ENCODE results near the gene TSPAN15. TPM values are rescaled to one million over a fixed set of nuclear protein-coding genes. Genes with fewer than 3 reads are reported as not detected.

TSPAN15 gene
- total RNA-seq, 1 experiment from 2014 or later = 8.3 TPM

GRCh38 chr10:69458430-69459100, 7.3 kb downstream of the TSPAN15 start:
- POLR2A ChIA-PET = no interaction called here
- Mint-ChIP-seq H3K36me3 (no peaks in the 10 kb centered on the region), H3K9me3 (no peaks in the 10 kb centered on the region), H3K27ac (no peak overlapping the region), H3K4me1 (peaks cover 5% of the 10 kb centered on the region; the same call in 1 of the 2 replicates), H3K27me3 (ENCODE audit: low read depth) (peaks cover 6% of the 10 kb centered on the region), H3K4me3 (no peak overlapping the region)
- CTCF ChIA-PET = interaction anchor here (3.0 kb wide), 1 partner anchor 8 kb away, joined by 15 read pairs; the partner anchor contains the start of gene TSPAN15
- ATAC-seq (no peak), DNase-seq (ENCODE audit: low spot score) (no peak)
- no peak for TF ChIP-seq NR2C2 (CRISPR knock-in tag; IDR thresholded peaks at IDR 0.05)
- TF ChIP-seq MXD4 (CRISPR knock-in tag; IDR thresholded peaks at IDR 0.05; ENCODE audit: borderline replicate concordance) = no peak

GRCh38 chr10:69459101-69459790, 8.0 kb downstream of the TSPAN15 start:
- CTCF ChIA-PET = interaction anchor here (3.0 kb wide), 1 partner anchor 9 kb away, joined by 15 read pairs; the partner anchor contains the start of gene TSPAN15
- DNase-seq (ENCODE audit: low spot score) (no peak), ATAC-seq (no peak)
- H3K4me1 Mint-ChIP-seq = peaks cover 5% of the 10 kb centered on the region; the same call in 1 of the 2 replicates
- H3K4me3 Mint-ChIP-seq = no peak overlapping the region
- no peaks in the 10 kb centered on the region for H3K36me3 Mint-ChIP-seq
- POLR2A ChIA-PET = no interaction called here
- TF ChIP-seq NR3C1 (CRISPR knock-in tag; conservative IDR thresholded peaks at IDR 0.05; ENCODE audit: low read depth) (no peak), ESRRA (CRISPR knock-in tag; IDR thresholded peaks at IDR 0.05; ENCODE audit: borderline replicate concordance) (no peak), NR2C2 (CRISPR knock-in tag; IDR thresholded peaks at IDR 0.05) (no peak)
- peaks cover under 1% of the 10 kb centered on the region; the same call in 1 of the 2 replicates for H3K27me3 Mint-ChIP-seq (ENCODE audit: low read depth)
- no peak overlapping the region for H3K27ac Mint-ChIP-seq
- H3K9me3 Mint-ChIP-seq = no peaks in the 10 kb centered on the region

GRCh38 chr10:69459893-69460575, 8.8 kb downstream of the TSPAN15 start:
- no peaks in the 10 kb centered on the region for H3K27me3 Mint-ChIP-seq (ENCODE audit: low read depth)
- H3K4me1 Mint-ChIP-seq = peaks cover 5% of the 10 kb centered on the region; the same call in 1 of the 2 replicates
- no peaks in the 10 kb centered on the region for H3K9me3 Mint-ChIP-seq
- CTCF ChIA-PET = interaction anchor here (3.0 kb wide), 1 partner anchor 9 kb away, joined by 15 read pairs; the partner anchor contains the start of gene TSPAN15
- DNase-seq (ENCODE audit: low spot score) = no peak
- no peak for ATAC-seq
- no peaks in the 10 kb centered on the region for H3K36me3 Mint-ChIP-seq
- POLR2A ChIA-PET = no interaction called here
- no peak overlapping the region for H3K27ac Mint-ChIP-seq
- no peak overlapping the region for H3K4me3 Mint-ChIP-seq
- no peak for TF ChIP-seq GABPB1 (CRISPR knock-in tag; IDR thresholded peaks at IDR 0.05)
- TF ChIP-seq ZNF532 (CRISPR knock-in tag; IDR thresholded peaks at IDR 0.05; ENCODE audit: borderline replicate concordance) = no peak
- no peak for TF ChIP-seq USF1 (CRISPR knock-in tag; IDR thresholded peaks at IDR 0.05)
- TF ChIP-seq SMAD4 (CRISPR knock-in tag; IDR thresholded peaks at IDR 0.05) = no peak
- TF ChIP-seq ATF3 (CRISPR knock-in tag; conservative IDR thresholded peaks at IDR 0.05) = no peak
- no peak for TF ChIP-seq ESRRA (CRISPR knock-in tag; IDR thresholded peaks at IDR 0.05; ENCODE audit: borderline replicate concordance)
- TF ChIP-seq PREB (CRISPR knock-in tag; IDR thresholded peaks at IDR 0.05; ENCODE audit: borderline replicate concordance) = no peak
- TF ChIP-seq TCF7 (CRISPR knock-in tag; IDR thresholded peaks at IDR 0.05; ENCODE audit: low read depth) = no peak
- no peak for TF ChIP-seq HMGA2 (CRISPR knock-in tag; IDR thresholded peaks at IDR 0.05)
- TF ChIP-seq CREB1 (CRISPR knock-in tag; IDR thresholded peaks at IDR 0.05) = no peak
- TF ChIP-seq NFE2L1 (CRISPR knock-in tag; IDR thresholded peaks at IDR 0.05) = no peak
- TF ChIP-seq GTF2I (CRISPR knock-in tag; conservative IDR thresholded peaks at IDR 0.05) = no peak
- TF ChIP-seq E2F5 (CRISPR knock-in tag; IDR thresholded peaks at IDR 0.05) = no peak
- no peak for TF ChIP-seq ZBTB43 (CRISPR knock-in tag; IDR thresholded peaks at IDR 0.05)
- no peak for TF ChIP-seq NR1H2 (CRISPR knock-in tag; IDR thresholded peaks at IDR 0.05)
- TF ChIP-seq ETV6 (CRISPR knock-in tag; IDR thresholded peaks at IDR 0.05) = no peak
- TF ChIP-seq ZBTB21 (CRISPR knock-in tag; IDR thresholded peaks at IDR 0.05; ENCODE audit: borderline replicate concordance) = no peak
- no peak for TF ChIP-seq ZNF416 (CRISPR knock-in tag; IDR thresholded peaks at IDR 0.05)

Measured in WTC11 (cell line).